ENCODE results near the gene FLRT2. TPM values are rescaled to one million over a fixed set of nuclear protein-coding genes. Genes with fewer than 3 reads are reported as not detected.

FLRT2 gene
- total RNA-seq, 1 donor from 2014 or later, result 46.5 TPM

DNA sequence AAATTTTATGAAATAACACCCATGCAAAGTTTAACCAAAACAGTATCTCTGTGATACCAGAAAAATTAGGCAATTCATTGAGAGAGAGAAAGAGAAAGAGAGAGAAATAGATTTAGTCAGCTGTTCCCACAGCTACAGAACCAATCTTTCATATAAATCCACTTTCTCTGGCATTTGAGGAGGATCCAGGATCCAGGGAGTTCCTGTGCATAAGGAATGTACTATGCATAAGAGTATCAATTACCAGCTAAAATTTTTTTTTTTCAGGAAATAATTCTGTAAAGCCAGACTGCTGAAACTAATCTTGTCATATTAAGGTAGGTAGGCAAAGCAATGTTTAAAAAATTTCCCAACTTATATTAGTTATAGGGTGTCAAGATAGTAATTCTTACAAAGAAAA lies 133.7 kb downstream of the FLRT2 start:
- DNase-seq, result no peak

DNA sequence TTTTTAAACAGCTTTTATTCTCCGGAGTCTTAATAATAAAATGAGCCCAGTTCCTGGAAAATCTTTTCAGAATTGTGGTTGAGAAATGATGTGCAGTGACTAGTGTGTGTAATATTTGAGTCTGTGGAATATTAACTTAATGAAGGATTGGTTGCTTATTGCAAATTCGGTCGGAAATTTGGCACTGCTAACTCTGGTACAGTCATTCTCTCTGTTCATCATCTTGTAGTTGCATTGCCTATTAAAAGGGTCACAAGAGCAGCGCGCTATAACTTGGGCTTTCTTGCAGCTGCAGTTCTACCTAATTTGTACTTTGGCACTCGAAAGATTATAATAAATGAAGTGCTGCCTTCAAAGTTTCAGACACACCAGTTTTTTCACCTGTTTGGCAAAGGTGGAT lies 146.0 kb downstream of the FLRT2 start:
- no peak for DNase-seq

DNA sequence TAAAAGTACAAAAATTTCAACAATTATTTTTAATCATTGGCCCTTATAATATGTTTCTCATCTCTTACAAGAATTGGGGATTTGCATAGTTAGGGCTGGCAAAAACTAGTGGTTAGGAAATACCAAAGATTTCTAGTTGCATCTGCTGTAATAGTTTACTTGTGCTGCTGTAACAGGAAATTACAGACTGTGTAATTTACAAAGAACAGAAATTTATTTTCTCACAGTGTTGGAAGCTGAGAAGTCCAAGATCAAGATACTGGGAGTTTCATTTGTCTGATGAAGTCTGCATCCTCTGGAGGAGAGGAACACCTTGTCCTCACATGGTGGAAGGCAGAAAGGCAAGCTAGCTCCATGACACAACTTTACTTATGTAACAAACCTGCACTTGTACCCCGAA lies 157.0 kb downstream of the FLRT2 start:
- DNase-seq, result no peak

DNA sequence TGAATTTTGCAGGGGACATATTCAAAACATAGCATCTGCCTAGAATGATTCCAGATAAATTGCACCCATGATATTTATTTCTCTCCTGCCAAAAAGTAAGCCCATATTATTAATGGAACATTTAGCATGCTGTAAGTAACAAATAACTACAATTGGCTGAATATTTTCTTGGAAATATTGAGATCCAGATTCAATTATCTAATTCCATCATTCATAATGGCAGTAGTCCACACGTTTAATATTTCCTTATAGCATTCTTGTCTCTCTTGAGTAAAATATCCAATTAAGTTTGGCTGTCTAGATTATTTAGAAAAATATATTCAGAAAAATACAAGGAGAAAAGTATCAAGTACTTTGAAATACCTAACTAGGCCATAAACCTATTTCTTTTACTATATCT lies 157.5 kb downstream of the FLRT2 start:
- DNase-seq, result no peak

DNA sequence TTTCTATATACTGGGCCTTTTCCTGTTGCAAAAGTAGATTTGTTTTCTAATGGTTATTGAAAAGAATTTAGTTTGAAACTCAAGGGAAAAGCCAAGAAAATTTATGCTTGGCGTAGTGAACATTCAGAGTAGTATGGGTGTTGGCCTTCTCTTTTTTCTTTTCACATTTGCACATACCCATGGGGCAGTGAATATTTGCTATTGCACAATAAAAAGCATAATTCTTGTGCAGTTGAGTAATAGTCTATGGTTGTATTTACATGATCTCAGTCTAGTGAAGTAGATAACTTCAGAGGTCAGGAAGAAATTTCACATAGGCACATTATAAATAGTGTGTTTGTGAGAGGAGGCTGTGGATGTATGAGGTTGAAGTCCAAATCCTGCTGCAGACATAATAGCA lies 158.1 kb downstream of the FLRT2 start:
- no peak for DNase-seq

DNA sequence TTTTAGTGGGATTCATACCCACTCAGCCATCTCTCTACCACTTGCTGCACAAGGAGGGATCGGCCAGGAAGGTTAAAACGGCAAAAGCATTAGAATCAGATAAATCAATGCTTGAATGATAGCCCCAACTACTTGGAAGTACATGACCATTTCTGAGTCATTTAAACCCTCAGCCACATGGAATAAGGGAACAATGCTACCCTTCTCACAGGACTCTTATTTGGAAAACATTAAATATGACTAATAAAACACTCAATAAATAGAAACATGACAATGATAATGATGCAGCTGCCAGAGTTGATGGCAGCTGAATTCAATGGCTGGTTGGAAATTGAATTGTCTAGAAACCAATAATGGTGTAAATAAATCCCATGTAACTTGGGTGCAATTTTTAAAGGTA lies 165.4 kb downstream of the FLRT2 start:
- no peak for DNase-seq

DNA sequence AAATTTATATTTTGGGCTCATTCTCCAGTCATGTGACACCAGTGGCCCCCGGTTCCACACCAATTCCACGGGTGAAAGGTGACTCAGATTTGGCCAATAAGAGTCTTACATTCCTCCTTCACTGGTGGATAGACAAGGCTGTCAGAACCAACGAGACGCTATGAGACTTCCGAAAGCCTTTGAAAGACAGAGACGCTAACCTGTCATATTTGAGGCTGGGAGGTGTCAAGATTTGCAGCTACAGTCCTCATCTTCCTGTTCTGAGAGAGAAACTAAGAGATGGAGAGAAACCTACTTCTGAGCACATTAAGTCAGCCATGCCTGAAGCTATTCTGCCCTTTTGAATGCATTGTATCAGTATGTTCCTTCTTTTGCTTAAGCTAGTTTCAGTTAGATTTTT lies 171.2 kb downstream of the FLRT2 start:
- DNase-seq, result no peak

DNA sequence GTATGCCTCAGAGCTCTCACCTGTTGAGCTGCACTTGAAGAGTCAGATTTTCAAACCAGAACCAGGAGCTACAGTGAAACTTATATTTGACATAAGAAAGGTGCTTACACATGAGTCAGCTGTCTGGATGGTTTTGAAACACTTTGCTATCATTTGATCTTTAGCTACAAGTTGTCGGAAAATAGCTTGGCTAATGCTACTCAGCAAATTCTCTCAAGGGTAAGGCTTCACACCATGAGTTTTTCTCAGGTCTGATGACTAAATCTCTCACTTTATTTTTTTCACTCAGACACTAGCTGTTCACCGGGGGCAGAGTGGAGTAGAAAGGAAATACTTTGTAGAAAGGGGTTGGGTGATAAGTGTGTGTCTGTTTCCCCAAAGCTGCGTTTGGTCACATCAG lies 171.8 kb downstream of the FLRT2 start:
- no peak for DNase-seq

DNA sequence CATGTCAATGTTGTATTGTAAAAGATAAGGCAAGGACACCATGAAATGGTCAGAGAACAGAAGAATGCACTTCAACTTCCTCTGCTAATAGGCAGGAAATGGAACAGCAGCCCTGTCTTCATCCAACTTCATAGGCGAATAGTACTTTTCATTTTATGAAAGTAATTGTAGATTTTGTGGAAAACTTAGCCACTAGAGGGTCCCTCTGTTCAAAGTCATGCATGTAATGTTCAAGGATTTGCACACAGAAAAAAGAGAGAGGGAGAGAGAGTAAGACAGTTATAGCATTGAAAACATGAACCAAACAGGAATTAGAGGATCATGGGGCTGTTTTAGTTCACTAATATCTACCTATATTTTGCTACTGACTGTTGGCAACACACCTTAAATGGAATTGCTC lies 172.2 kb downstream of the FLRT2 start:
- DNase-seq, result no peak

DNA sequence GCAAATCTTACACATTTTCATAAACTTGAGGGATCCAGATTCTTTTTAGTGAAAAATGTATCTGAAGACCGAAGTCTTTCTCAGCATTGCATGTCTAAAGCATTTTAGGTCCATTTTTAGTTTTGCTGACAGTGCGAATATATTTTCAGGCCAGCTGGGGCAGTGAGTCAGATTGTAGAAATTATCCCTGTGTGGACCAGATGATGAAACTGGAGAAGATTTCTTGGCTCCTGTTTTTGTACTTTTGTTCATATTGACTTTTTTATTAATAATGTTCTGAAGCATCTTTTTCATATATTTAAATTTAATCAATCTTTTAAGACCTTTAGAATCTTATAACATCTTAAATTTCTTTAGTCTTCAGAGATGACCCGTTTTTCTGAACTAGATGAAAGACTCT lies 173.1 kb downstream of the FLRT2 start:
- DNase-seq, result peak; percentile 16

All from tongue (tissue), 2 donors.